Choroid plexus epithelial cell (primary cell): ENCODE data around the gene CUTA.

Source experiments
- DNase-seq: peaks from one replicate; pipeline ENCODE4 v3.0.0-alpha.2; 2010; ENCODE audit warnings: low read depth
- H3K4me3 ChIP-seq: 2 replicates; pipeline ENCODE4 v1.5.1; 2011; ENCODE audit warnings: low read depth, mild to moderate bottlenecking, control low read depth, low read length, moderate library complexity
- CTCF ChIP-seq: conservative IDR thresholded peaks from 2 replicates; pipeline ENCODE4 v1.5.1; 2011; ENCODE audit warnings: low read depth, mild to moderate bottlenecking, control low read depth, inconsistent platforms, low read length, moderate library complexity

Gene CUTA

GRCh38 chr6:33428966-33429749 lies 11.3 kb upstream of the CUTA start:
- no peak for TF ChIP-seq CTCF
- H3K4me3 ChIP-seq, result no peak overlapping the region
- no peak for DNase-seq

- peak overlapping the region; percentile 74 for H3K4me3 ChIP-seq
- no peak for DNase-seq
- peak; percentile 44 for TF ChIP-seq CTCF
Observed at GRCh38 chr6:33428224-33428965, 10.5 kb upstream of the CUTA start.

GRCh38 chr6:33427585-33428223 lies 9.8 kb upstream of the CUTA start:
- peak overlapping the region; percentile 74 for H3K4me3 ChIP-seq
- no peak for DNase-seq
- peak; percentile 6 for TF ChIP-seq CTCF

- DNase-seq, result no peak
- TF ChIP-seq CTCF, result no peak
- peak overlapping the region; percentile 74 for H3K4me3 ChIP-seq
Observed at GRCh38 chr6:33426590-33427511, 8.9 kb upstream of the CUTA start.

GRCh38 chr6:33425668-33426577 lies 8.0 kb upstream of the CUTA start:
- peak overlapping the region; percentile 69 for H3K4me3 ChIP-seq
- peak; percentile 83 for DNase-seq
- peak; percentile 71 for TF ChIP-seq CTCF
